Endothelial cell of umbilical vein (primary cell): ENCODE measurements around the gene TAPBP. TPM values are rescaled to one million over a fixed set of nuclear protein-coding genes. Genes with fewer than 3 reads are reported as not detected.
"Not testable (repeated sequence)": the region's sequence is repeated elsewhere in the genome, so short reads cannot be mapped to it uniquely, and the experiment has no call there.

Experiments
- BruUV-seq: library from RNA; stranded (reverse); fragments of 400-500 nt; replicated peaks from 2 replicates; lab custom pipeline; 2021; lab: Mats Ljungman, UMichigan
- CTCF ChIA-PET: fragments of 300-600, 350-600 bp; sonication (Branson Sonifier 250); formaldehyde crosslinking; loops from one replicate; lab custom pipeline; 2021; ENCODE audit warnings: antibody characterized with exemption, inconsistent platforms; lab: Charles Lee
- POLR2A ChIA-PET: fragments of 300-600, 350-600 bp; sonication (Branson Sonifier 250); formaldehyde crosslinking; loops from one replicate; lab custom pipeline; 2021; ENCODE audit warnings: antibody characterized with exemption, inconsistent platforms; lab: Charles Lee
- DNase-seq: peaks from one replicate; pipeline ENCODE4 v3.0.0-alpha.2; 2011; ENCODE audit warnings: low read depth, low spot score
- FAIRE-seq: peaks from 2 replicates; lab custom pipeline; 2011; peaks lifted over from hg19 to GRCh38; lab: Jason Lieb, UNC
- H2AFZ ChIP-seq: 2 replicates; pipeline ENCODE4 v1.6.0; 2012; ENCODE audit warnings: low read depth, low read length, control low read depth, inconsistent platforms
- H3K27ac ChIP-seq: 2 replicates; pipeline ENCODE4 v1.5.1; 2011; ENCODE audit warnings: low read depth, mild to moderate bottlenecking, control low read depth, low read length, moderate library complexity; ENCODE audit not compliant: insufficient read depth
- H3K27me3 ChIP-seq, 2 experiments: 2 replicates each; pipeline versions ENCODE4 v1.6.0 to v1.6.1; 2011; ENCODE audit warnings: low read length in 2 of 2, mixed read lengths in 1 of 2; ENCODE audit not compliant: control insufficient read depth in 2 of 2, insufficient read depth in 2 of 2
- H3K36me3 ChIP-seq, 2 experiments: 2 replicates in 1 of 2; 3 replicates in 1 of 2; pipeline ENCODE4 v1.5.1; 2011; ENCODE audit warnings: low read length in 2 of 2, mild to moderate bottlenecking in 1 of 2, moderate library complexity in 1 of 2; ENCODE audit not compliant: control insufficient read depth in 2 of 2, insufficient read depth in 2 of 2; ENCODE audit errors: extremely low read depth in 1 of 2
- H3K4me1 ChIP-seq: 3 replicates; pipeline ENCODE4 v1.5.1; 2011; ENCODE audit warnings: mild to moderate bottlenecking, low read length; ENCODE audit not compliant: control insufficient read depth, insufficient read depth; ENCODE audit errors: extremely low read depth
- H3K4me2 ChIP-seq: 2 replicates; pipeline ENCODE4 v1.6.1; 2011; ENCODE audit warnings: low read length, control low read depth, mixed read lengths; ENCODE audit not compliant: insufficient read depth
- H3K4me3 ChIP-seq, 3 experiments: fragments of 200-600 bp in 1 of 3; sonication (generic), shearing (Covaris generic) in 1 of 3; replicated peaks in 1 of 3; 2 replicates each; pipeline ENCODE4 v1.5.1; 2011 to 2016; ENCODE audit warnings: control low read depth in 3 of 3, low read length in 3 of 3, mild to moderate bottlenecking in 2 of 3, inconsistent platforms in 1 of 3, low read depth in 1 of 3, moderate library complexity in 1 of 3; ENCODE audit not compliant: insufficient read depth in 1 of 3
- H3K79me2 ChIP-seq: 2 replicates; pipeline ENCODE4 v1.6.0; 2012; ENCODE audit warnings: low read length, inconsistent platforms; ENCODE audit not compliant: control insufficient read depth, insufficient read depth
- H3K9ac ChIP-seq: replicated peaks from 2 replicates; pipeline ENCODE3; 2011; ENCODE audit warnings: low read length, control low read depth; ENCODE audit not compliant: insufficient read depth; ENCODE audit errors: extremely low read depth
- H3K9me1 ChIP-seq: replicated peaks from 3 replicates; pipeline ENCODE4 v1.6.0; 2011; ENCODE audit warnings: mild to moderate bottlenecking, low read length; ENCODE audit not compliant: control insufficient read depth, insufficient read depth; ENCODE audit errors: extremely low read depth
- H3K9me3 ChIP-seq: replicated peaks from 2 replicates; pipeline ENCODE4 v1.5.1; 2012; ENCODE audit warnings: low read length, inconsistent platforms; ENCODE audit not compliant: control insufficient read depth, insufficient read depth
- H4K20me1 ChIP-seq: replicated peaks from 2 replicates; pipeline ENCODE3; 2011; ENCODE audit warnings: mild to moderate bottlenecking, low read length; ENCODE audit not compliant: control insufficient read depth, insufficient read depth; ENCODE audit errors: extremely low read depth
- EZH2 ChIP-seq: IDR thresholded peaks from 2 replicates; pipeline ENCODE4 v1.6.1; 2012; ENCODE audit warnings: borderline replicate concordance, low read depth, mild to moderate bottlenecking, moderate library complexity, low read length, inconsistent platforms; ENCODE audit not compliant: severe bottlenecking
- FOS ChIP-seq: IDR thresholded peaks from 2 replicates; pipeline ENCODE4 v1.6.1; 2011; ENCODE audit warnings: mild to moderate bottlenecking, low read length, moderate library complexity, borderline replicate concordance; ENCODE audit not compliant: insufficient read depth
- POLR2A ChIP-seq: IDR thresholded peaks from 2 replicates; pipeline ENCODE4 v1.6.1; 2012; ENCODE audit warnings: low read depth, mild to moderate bottlenecking, control low read depth, low read length
- POLR2AphosphoS5 ChIP-seq: IDR thresholded peaks from 2 replicates; pipeline ENCODE4 v1.6.1; 2012; ENCODE audit warnings: low read depth, mild to moderate bottlenecking, control low read depth, low read length, moderate library complexity; ENCODE audit not compliant: insufficient read depth
- dilution Hi-C: fragments of 300-500 bp; cut with MboI; formaldehyde crosslinking; loops from one replicate; pipeline ENCODE4 v1.15.0; 2019; ENCODE audit warnings: low sequenced_read_pairs; ENCODE audit not compliant: extremely low pct_ligation_motif_present
- intact Hi-C: fragments of 100-400 bp; cut with micrococcal nuclease; formaldehyde crosslinking; loops from one replicate; pipeline ENCODE4 v1.10.0; 2022
- polyA plus RNA-seq, 4 experiments: library from polyadenylated mRNA; depleted of rRNA in 3 of 4; stranded (reverse) in 3 of 4; unstranded in 1 of 4; fragments of >200 nt; gene quantifications; 2 replicates each; pipeline versions ENCODE4 v1.2.1 to v1.2.3, GENCODE V29; 2011 to 2012; ENCODE audit warnings: missing spikeins in 1 of 4
- total RNA-seq: library from RNA; stranded (reverse); gene quantifications from 2 replicates; pipeline ENCODE4 v1.2.3, GENCODE V29; 2021
- TF ChIP-seq, protein P1 (sequence below): IDR thresholded peaks from 2 replicates; pipeline ENCODE4 v1.6.1; 2011; ENCODE audit not compliant: insufficient read depth, insufficient read length

Gene TAPBP
- total and polyA plus RNA-seq, 2 donors (not counting 3 experiments of a cell fraction or from before 2014, with no cell fraction given), result 69.6 to 98.0 TPM

- no peaks in the 10 kb centered on the region for H4K20me1 ChIP-seq
- TF ChIP-seq, protein P1, sequence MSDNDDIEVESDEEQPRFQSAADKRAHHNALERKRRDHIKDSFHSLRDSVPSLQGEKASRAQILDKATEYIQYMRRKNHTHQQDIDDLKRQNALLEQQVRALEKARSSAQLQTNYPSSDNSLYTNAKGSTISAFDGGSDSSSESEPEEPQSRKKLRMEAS, result no peak
- TF ChIP-seq POLR2AphosphoS5 (no peak), EZH2 (no peak), POLR2A (no peak), FOS (no peak)
These were observed 30.2 kb upstream of the TAPBP start for GRCh38 chr6:33343953-33344611.

DNA sequence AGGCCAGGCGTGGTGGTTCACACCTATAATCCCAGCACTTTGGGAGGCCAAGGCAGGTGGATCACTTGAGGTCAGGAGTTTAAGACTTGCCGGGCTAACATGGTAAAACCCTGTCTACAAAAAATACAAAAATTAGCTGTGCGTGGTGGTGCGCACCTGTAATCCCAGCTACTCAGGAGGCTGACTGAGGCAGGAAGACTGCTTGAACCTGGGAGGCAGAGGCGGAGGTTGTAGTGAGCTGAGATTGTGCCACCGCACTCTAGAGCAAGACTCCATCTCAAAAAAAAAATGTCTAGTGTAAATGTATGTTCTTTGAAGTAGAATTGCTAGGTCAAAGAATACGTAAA lies 29.7 kb upstream of the TAPBP start:
- H3K27me3 ChIP-seq, H3K9me3 ChIP-seq, H4K20me1 ChIP-seq, H3K36me3 ChIP-seq, DNase-seq, H3K27ac ChIP-seq, dilution Hi-C loops, H3K4me2 ChIP-seq, H3K9me1 ChIP-seq, CTCF ChIA-PET, H2AFZ ChIP-seq, FAIRE-seq, intact Hi-C loops, H3K4me3 ChIP-seq, H3K4me1 ChIP-seq, H3K79me2 ChIP-seq, H3K9ac ChIP-seq, BruUV-seq, POLR2A ChIA-PET: not testable (repeated sequence)

More at GRCh38 chr6:33343953-33344611, 30.2 kb upstream of the TAPBP start:
- H3K4me3 ChIP-seq, result no peak overlapping the region
- BruUV-seq, result no TSS peak
- H3K79me2 ChIP-seq, result no peaks in the 10 kb centered on the region
- H3K27me3 ChIP-seq, result no peaks in the 10 kb centered on the region
- no peaks in the 10 kb centered on the region for H3K9me3 ChIP-seq
- H2AFZ ChIP-seq, result no peak overlapping the region
- no peaks in the 10 kb centered on the region for H3K9me1 ChIP-seq
- ChIA-PET CTCF (interaction anchor here (0.6 to 2.4 kb wide), 8 partner anchors 8 to 150 kb away, joined by 3 to 20 read pairs (median 8); partner anchors contain the start of gene RGL2), POLR2A (no interaction called here)
- H3K4me1 ChIP-seq, result no peaks in the 10 kb centered on the region
- no peak overlapping the region for H3K27ac ChIP-seq
- no peak overlapping the region for H3K4me2 ChIP-seq
- no peak for DNase-seq
- H3K36me3 ChIP-seq, result no peaks in the 10 kb centered on the region
- no peak overlapping the region for H3K9ac ChIP-seq
- FAIRE-seq, result no peak
- dilution Hi-C loops, result no loop called here
- intact Hi-C loops, result no loop called here
